H1 (cell line): ENCODE data around the gene CEP83. TPM values are rescaled to one million over a fixed set of nuclear protein-coding genes. Genes with fewer than 3 reads are reported as not detected.

Experiments used
- CTCF ChIA-PET: fragments of 300-600 bp; sonication (Branson Sonifier 250); formaldehyde crosslinking; loops from one replicate; lab custom pipeline; 2021; ENCODE audit not compliant: partially characterized antibody; lab: Charles Lee
- POLR2A ChIA-PET: fragments of 300-600 bp; sonication (Branson Sonifier 250); formaldehyde crosslinking; loops from one replicate; lab custom pipeline; 2021; ENCODE audit warnings: inconsistent platforms; ENCODE audit not compliant: partially characterized antibody; lab: Charles Lee
- DNase-seq, 2 experiments: peaks; one replicate each; pipeline versions ENCODE4 v3.0.0 to v3.0.0-alpha.2; 2010 to 2022; ENCODE audit warnings: low spot score in 2 of 2, low read depth in 1 of 2, mixed read lengths in 1 of 2
- FAIRE-seq: peaks from 2 replicates; lab custom pipeline; 2011; peaks lifted over from hg19 to GRCh38; lab: Jason Lieb, UNC
- H2AFZ ChIP-seq: 2 replicates; pipeline ENCODE4 v1.8.1; 2012; ENCODE audit warnings: low read length, inconsistent platforms
- H2AK5ac ChIP-seq: 2 replicates; pipeline ENCODE4 v1.6.1; 2013; ENCODE audit warnings: low read depth, low read length
- H2BK120ac ChIP-seq: replicated peaks from 2 replicates; pipeline ENCODE3; 2013; ENCODE audit warnings: low read depth, low read length, inconsistent platforms
- H2BK12ac ChIP-seq: 2 replicates; pipeline ENCODE4 v1.6.1; 2013; ENCODE audit warnings: low read depth, low read length
- H2BK15ac ChIP-seq: 2 replicates; pipeline ENCODE4 v1.6.1; 2013; ENCODE audit warnings: low read length
- H2BK20ac ChIP-seq: 2 replicates; pipeline ENCODE4 v1.6.1; 2013; ENCODE audit warnings: low read length
- H2BK5ac ChIP-seq: 2 replicates; pipeline ENCODE4 v1.6.1; 2013; ENCODE audit warnings: low read depth, low read length
- H3K14ac ChIP-seq: 2 replicates; pipeline ENCODE4 v1.6.1; 2013; ENCODE audit warnings: inconsistent platforms; ENCODE audit not compliant: insufficient read length
- H3K18ac ChIP-seq: 2 replicates; pipeline ENCODE4 v1.6.1; 2013; ENCODE audit warnings: low read length; ENCODE audit errors: extremely low read depth
- H3K23ac ChIP-seq: 2 replicates; pipeline ENCODE4 v1.6.1; 2013; ENCODE audit warnings: inconsistent platforms; ENCODE audit not compliant: insufficient read length
- H3K23me2 ChIP-seq: 2 replicates; pipeline ENCODE4 v1.6.1; 2013; ENCODE audit warnings: low read depth, low read length
- H3K27ac ChIP-seq: 2 replicates; pipeline ENCODE4 v1.6.1; 2011; ENCODE audit warnings: low read depth, low read length, inconsistent platforms
- H3K27me3 ChIP-seq, 4 experiments: replicated peaks in 1 of 4; 1 replicate in 1 of 4; 2 replicates in 3 of 4; pipeline versions ENCODE4 v1.6.1 to v1.8.1; 2011 to 2013; ENCODE audit warnings: low read length in 3 of 4, mild to moderate bottlenecking in 3 of 4, inconsistent platforms in 2 of 4, mixed read lengths in 2 of 4, moderate library complexity in 1 of 4; ENCODE audit not compliant: control insufficient read depth in 3 of 4, insufficient read depth in 3 of 4; ENCODE audit errors: extremely low read depth in 1 of 4
- H3K36me3 ChIP-seq, 4 experiments: 2 replicates each; pipeline versions ENCODE4 v1.6.1 to v1.8.1; 2011 to 2013; ENCODE audit warnings: mild to moderate bottlenecking in 4 of 4, low read length in 3 of 4, moderate library complexity in 2 of 4, control low read depth in 1 of 4, inconsistent platforms in 1 of 4; ENCODE audit not compliant: insufficient read depth in 4 of 4, control insufficient read depth in 2 of 4
- H3K4ac ChIP-seq: replicated peaks from 2 replicates; pipeline ENCODE3; 2013; ENCODE audit warnings: low read length, low read depth, mixed read lengths, inconsistent platforms; ENCODE audit not compliant: insufficient read length
- H3K4me1 ChIP-seq, 4 experiments: replicated peaks in 1 of 4; 1 replicate in 1 of 4; 2 replicates in 3 of 4; pipeline versions ENCODE4 v1.6.1 to v1.8.1; 2011 to 2013; ENCODE audit warnings: low read length in 3 of 4, inconsistent platforms in 2 of 4, mixed read lengths in 1 of 4; ENCODE audit not compliant: insufficient read depth in 4 of 4, control insufficient read depth in 3 of 4
- H3K4me2 ChIP-seq, 2 experiments: 2 replicates each; pipeline versions ENCODE4 v1.6.1 to v1.8.1; 2011 to 2013; ENCODE audit warnings: low read depth in 2 of 2, low read length in 2 of 2, control low read depth in 1 of 2, inconsistent platforms in 1 of 2, mild to moderate bottlenecking in 1 of 2; ENCODE audit not compliant: insufficient read depth in 1 of 2
- H3K4me3 ChIP-seq, 4 experiments: fragments of 200-600, 300-600 bp in 1 of 4; sonication (generic), shearing (Covaris generic), sonication (Bioruptor Twin) in 1 of 4; 2 replicates each; pipeline versions ENCODE4 v1.5.1 to v1.8.1; 2011 to 2016; ENCODE audit warnings: low read length in 4 of 4, low read depth in 3 of 4, control low read depth in 2 of 4, inconsistent platforms in 2 of 4, mild to moderate bottlenecking in 2 of 4, mixed read lengths in 1 of 4, moderate library complexity in 1 of 4; ENCODE audit not compliant: insufficient read depth in 2 of 4; ENCODE audit errors: extremely low read depth in 1 of 4
- H3K56ac ChIP-seq: replicated peaks from 2 replicates; pipeline ENCODE3; 2013; ENCODE audit warnings: low read depth, mild to moderate bottlenecking, mixed read lengths, low read length, inconsistent platforms; ENCODE audit not compliant: insufficient read length
- H3K79me1 ChIP-seq: 2 replicates; pipeline ENCODE4 v1.6.1; 2013; ENCODE audit warnings: low read depth, low read length, control low read depth
- H3K79me2 ChIP-seq, 2 experiments: 2 replicates each; pipeline versions ENCODE4 v1.6.1 to v1.8.1; 2012 to 2013; ENCODE audit warnings: low read length in 2 of 2, mild to moderate bottlenecking in 2 of 2, inconsistent platforms in 1 of 2; ENCODE audit not compliant: insufficient read depth in 2 of 2, control insufficient read depth in 1 of 2
- H3K9ac ChIP-seq, 4 experiments: replicated peaks in 1 of 4; 1 replicate in 1 of 4; 2 replicates in 3 of 4; pipeline versions ENCODE4 v1.6.1 to v1.8.1; 2011 to 2013; ENCODE audit warnings: low read depth in 3 of 4, low read length in 3 of 4, control low read depth in 2 of 4, mild to moderate bottlenecking in 2 of 4, moderate library complexity in 2 of 4, inconsistent platforms in 1 of 4; ENCODE audit errors: extremely low read depth in 1 of 4
- H3K9me3 ChIP-seq, 2 experiments: 2 replicates each; pipeline versions ENCODE4 v1.6.1 to v1.8.1; 2012 to 2013; ENCODE audit warnings: mild to moderate bottlenecking in 2 of 2, moderate library complexity in 2 of 2, control low read depth in 1 of 2, inconsistent platforms in 1 of 2, low read depth in 1 of 2, low read length in 1 of 2, mixed read lengths in 1 of 2; ENCODE audit not compliant: insufficient read depth in 2 of 2
- H4K20me1 ChIP-seq, 2 experiments: replicated peaks in 1 of 2; 2 replicates each; pipeline versions ENCODE3 to v1.8.1; 2011 to 2013; ENCODE audit warnings: inconsistent platforms in 2 of 2, low read length in 2 of 2, mild to moderate bottlenecking in 1 of 2; ENCODE audit not compliant: insufficient read depth in 2 of 2, control insufficient read depth in 1 of 2
- H4K5ac ChIP-seq: 2 replicates; pipeline ENCODE4 v1.6.1; 2013; ENCODE audit warnings: low read length, low read depth, mixed read lengths, inconsistent platforms; ENCODE audit not compliant: insufficient read length
- H4K8ac ChIP-seq: 2 replicates; pipeline ENCODE4 v1.8.0; 2013; ENCODE audit warnings: mild to moderate bottlenecking, moderate library complexity, low read length, inconsistent platforms; ENCODE audit not compliant: insufficient read depth; ENCODE audit errors: extremely low read depth
- H4K91ac ChIP-seq: replicated peaks from 2 replicates; pipeline ENCODE3; 2013; ENCODE audit warnings: low read length, mixed read lengths, inconsistent platforms; ENCODE audit not compliant: insufficient read length
- ATF2 ChIP-seq: IDR thresholded peaks from 2 replicates; pipeline ENCODE4 v1.6.1; 2012; ENCODE audit warnings: low read length, inconsistent platforms
- EGR1 ChIP-seq: IDR thresholded peaks from 2 replicates; pipeline ENCODE4 v1.6.1; 2011; ENCODE audit warnings: low read depth, low read length, borderline replicate concordance
- RXRA ChIP-seq: IDR thresholded peaks from 2 replicates; pipeline ENCODE4 v1.6.1; 2011; ENCODE audit warnings: low read depth, mild to moderate bottlenecking, low read length, moderate library complexity; ENCODE audit not compliant: insufficient read depth
- TAF1 ChIP-seq: IDR thresholded peaks from 2 replicates; pipeline ENCODE4 v1.6.1; 2011; ENCODE audit warnings: mild to moderate bottlenecking, low read depth, low read length
- WGBS, 2 experiments: shearing (Covaris generic) in 1 of 2; methylation state at CpG; one replicate each; pipeline versions ENCODE4 v1.1.6 to v1.1.7; 2013 to 2015; ENCODE audit warnings: low lambda C conversion rate in 2 of 2, mixed read lengths in 2 of 2, inconsistent platforms in 1 of 2, low coverage in 1 of 2, missing lambda C conversion rate in 1 of 2; ENCODE audit not compliant: insufficient replicate concordance in 2 of 2, insufficient coverage in 1 of 2, insufficient read length in 1 of 2; ENCODE audit errors: extremely low coverage in 1 of 2, missing lambda C conversion rate in 1 of 2; 5-methylcytosine and 5-hydroxymethylcytosine counted together
- polyA plus RNA-seq, 7 experiments: library from polyadenylated mRNA; depleted of rRNA in 3 of 7; stranded (reverse) in 5 of 7; unstranded in 2 of 7; fragments of >200 nt in 5 of 7; fragments of 200-250 nt in 2 of 7; gene quantifications; 1 replicate in 5 of 7; 2 replicates in 1 of 7; 4 replicates in 1 of 7; pipeline versions ENCODE4 v1.2.1 to v1.2.3, GENCODE V29; 2011 to 2013; ENCODE audit warnings: missing spikeins in 2 of 7, mixed read lengths in 2 of 7
- total RNA-seq: library from RNA; stranded (reverse); fragmentation: NEBNext Ultra II Directional; extraction: Animal tissue kit (Norgen Biotek cat#: 25700); gene quantifications from 2 replicates; pipeline ENCODE4 v1.2.1, GENCODE V29; 2021

CEP83 gene
- total and polyA plus RNA-seq, 2 of the 8 experiments (the other 6 are each of a cell fraction or from before 2014, with no cell fraction given): 6.0 to 25.8 TPM

- CTCF ChIA-PET: interaction anchor here (0.6 to 0.7 kb wide), 2 partner anchors 142 to 575 kb away, joined by 3 read pairs; no protein-coding TSS in a partner anchor
- Histone ChIP-seq H3K9me3 (no peaks in the 10 kb centered on the region), H3K27ac (no peak overlapping the region), H4K91ac (no peak overlapping the region), H3K14ac (no peak overlapping the region), H4K5ac (no peak overlapping the region), H3K4me2 (no peak overlapping the region), H3K79me2 (no peaks in the 10 kb centered on the region), H4K20me1 (no peaks in the 10 kb centered on the region), H3K9ac (no peak overlapping the region), H3K56ac (no peak overlapping the region), H3K18ac (no peak overlapping the region), H3K27me3 (no peaks in the 10 kb centered on the region), H2BK20ac (no peak overlapping the region), H2BK15ac (no peak overlapping the region), H2BK120ac (no peak overlapping the region), H3K4me3 (no peak overlapping the region), H2BK5ac (no peak overlapping the region), H3K4ac (no peak overlapping the region), H3K23ac (no peak overlapping the region), H3K36me3 (peaks cover 0 to 3% (median 0%) of the 10 kb centered on the region in 4 experiments; a peak in 3 of 8 replicates), H4K8ac (no peak overlapping the region), H2AFZ (no peak overlapping the region), H3K23me2 (no peaks in the 10 kb centered on the region), H3K79me1 (no peaks in the 10 kb centered on the region), H3K4me1 (peaks cover 0 to 18% (median 11%) of the 10 kb centered on the region in 4 experiments; a peak in 6 of 7 replicates), H2AK5ac (no peak overlapping the region), H2BK12ac (no peak overlapping the region)
- POLR2A ChIA-PET: interaction anchor here (0.6 to 1.1 kb wide), 2 partner anchors 24 to 246 kb away, joined by 3 read pairs; no protein-coding TSS in a partner anchor
- DNase-seq: peak in 1 of 2 experiments; percentile 50
- TF ChIP-seq ATF2: no peak
- TF ChIP-seq TAF1: no peak
- no peak for TF ChIP-seq RXRA
- no peak for TF ChIP-seq EGR1
- WGBS, 2 experiments: 78% methylated on average over 4 of the region's 4 CpGs; no CpG with 5 or more reads in 1 of the 2 experiments
- FAIRE-seq: no peak
Observed at GRCh38 chr12:94286583-94287244, 173.0 kb downstream of the CEP83 start.
